Stimulated activated CD4-positive, alpha-beta T cell treated with anti-CD3 and anti-CD28 coated beads, Interleukin-1b, Interleukin-23, amount 100 ng/mL, for 48 hours (primary cell): ENCODE data around the gene FXYD5.

ENCODE experiments used
- DNase-seq: peaks from one replicate; pipeline ENCODE4 v3.0.0-alpha.2; 2020

FXYD5 gene

DNA sequence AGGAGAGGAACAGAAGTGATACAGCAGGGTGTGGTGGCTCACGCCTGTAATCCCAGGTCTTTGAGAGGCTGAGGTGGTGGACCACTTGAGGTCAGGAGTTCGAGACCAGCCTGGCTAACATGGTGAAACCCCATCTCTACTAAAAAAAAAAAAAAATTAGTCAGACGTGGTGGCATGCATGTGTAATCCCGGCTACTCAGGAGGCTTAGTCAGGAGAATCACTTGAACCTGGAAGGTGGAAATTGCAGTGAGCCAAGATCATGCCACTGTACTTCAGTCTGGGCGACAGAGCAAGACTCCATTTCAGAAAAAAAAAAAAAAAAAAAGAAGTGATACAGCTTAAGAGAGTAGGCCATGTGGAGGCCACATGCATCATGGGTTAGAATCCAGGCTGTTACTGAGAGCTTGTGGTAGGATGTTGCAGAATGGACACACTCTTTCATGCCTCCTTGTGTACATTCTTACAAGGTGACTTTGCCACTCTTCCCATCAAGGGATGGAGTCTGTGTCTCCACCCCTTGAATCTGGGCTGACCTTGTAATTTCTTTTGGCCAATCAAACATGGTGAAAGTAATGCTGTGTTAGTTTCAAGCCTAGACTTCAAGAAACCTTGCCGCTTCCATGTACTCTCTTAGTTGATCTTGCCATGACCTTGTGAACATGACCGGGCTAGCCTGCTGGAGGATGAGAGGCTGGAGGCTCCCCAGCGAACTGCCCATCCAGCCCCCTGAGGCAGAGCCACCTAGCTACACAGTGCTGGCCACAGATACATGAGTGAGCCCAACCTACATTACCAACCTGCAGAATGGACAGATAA lies 61.7 kb downstream of the FXYD5 start:
- peak; percentile 19 for DNase-seq

DNA sequence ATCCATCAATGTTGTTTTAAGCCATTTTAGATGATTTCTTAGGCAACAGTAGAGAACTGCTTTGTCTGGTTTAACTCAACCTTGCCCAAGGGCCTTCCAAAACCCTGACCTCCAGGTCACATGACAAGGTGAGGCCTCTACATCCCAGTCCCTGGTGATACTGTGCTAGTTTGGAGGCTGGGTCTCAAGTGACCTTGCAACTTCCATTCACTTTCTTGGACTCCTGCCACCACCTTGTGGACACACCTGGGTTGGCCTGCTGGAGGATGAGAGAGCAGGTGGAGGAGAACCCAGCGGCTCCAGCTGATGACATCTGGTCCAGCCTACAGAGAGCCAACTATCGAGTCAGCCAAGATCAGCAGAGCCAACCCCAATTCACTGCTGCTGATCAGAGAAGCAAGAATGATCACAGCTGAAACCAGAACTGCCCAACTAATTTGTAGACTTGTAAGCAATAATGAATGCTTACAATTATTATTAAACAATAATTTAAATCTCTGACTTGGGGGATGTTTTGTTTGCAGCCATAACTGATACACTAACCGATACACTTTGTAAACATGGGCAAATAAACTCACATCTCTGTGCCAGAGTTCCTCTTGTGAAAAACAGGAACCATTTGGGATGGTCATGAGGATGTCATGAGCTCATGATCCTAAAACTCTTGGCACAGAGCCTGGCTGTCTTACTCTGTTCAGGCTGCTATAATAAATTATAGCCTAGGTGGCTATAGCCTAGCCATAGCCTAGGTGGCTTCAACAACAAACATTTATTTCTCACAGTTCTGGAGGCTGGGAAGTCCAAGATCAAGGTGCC lies 62.5 kb downstream of the FXYD5 start:
- DNase-seq = peak; percentile 44

GRCh38 chr19:35217649-35217990 lies 63.1 kb downstream of the FXYD5 start:
- DNase-seq = no peak

DNA sequence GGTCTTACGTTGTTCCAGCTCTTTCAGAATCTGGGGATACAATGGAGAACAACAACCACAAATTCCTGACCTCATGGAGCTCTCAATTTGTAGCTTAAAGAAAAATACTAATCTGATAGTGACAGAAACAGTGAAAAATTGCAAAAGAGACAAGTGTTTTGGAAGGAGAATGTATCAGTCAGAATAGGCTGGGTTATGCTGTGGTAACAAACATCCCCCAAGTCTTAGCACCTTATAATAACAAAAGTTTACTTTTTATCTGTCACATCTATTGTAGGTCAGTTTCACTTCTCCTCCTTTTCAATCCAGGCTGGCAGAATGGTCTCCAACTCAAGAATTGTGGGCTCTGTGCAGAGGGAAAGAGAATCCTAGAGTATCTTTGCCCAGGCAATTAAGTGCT lies 64.5 kb downstream of the FXYD5 start:
- DNase-seq = no peak
